IMR-90 (cell line): Measurements from ENCODE around the gene PCGF3. TPM values are rescaled to one million over a fixed set of nuclear protein-coding genes. Genes with fewer than 3 reads are reported as not detected.

Experiments used
- ATAC-seq: fragments of 200-7000 bp; cut with Tn5 transposase; 2 replicates; pipeline ENCODE4 v1.9.1; 2020; ENCODE audit warnings: low read depth, mild to moderate bottlenecking, moderate library complexity
- BruUV-seq: library from RNA; stranded (reverse); fragments of 400-500 nt; replicated peaks from 2 replicates; lab custom pipeline; 2021; lab: Mats Ljungman, UMichigan
- CTCF ChIA-PET: fragments of 300-600 bp; formaldehyde crosslinking; extraction: SDS; loops from one replicate; lab custom pipeline; 2021; ENCODE audit warnings: antibody characterized with exemption; lab: Yijun Ruan, JAX
- POLR2A ChIA-PET: fragments of 300-600 bp; sonication (Branson Sonifier 250); formaldehyde crosslinking; loops from one replicate; lab custom pipeline; 2022; ENCODE audit warnings: antibody characterized with exemption; ENCODE audit not compliant: unreplicated experiment; lab: Charles Lee
- DNase-seq: peaks from one replicate; pipeline ENCODE4 v3.0.0; 2013
- H2AFZ ChIP-seq: replicated peaks from 2 replicates; pipeline ENCODE3; 2013; ENCODE audit warnings: low read length, mild to moderate bottlenecking; ENCODE audit not compliant: poor library complexity
- H2AK5ac ChIP-seq: 2 replicates; pipeline ENCODE4 v1.6.1; 2013; ENCODE audit warnings: low read depth, low read length, inconsistent platforms
- H2AK9ac ChIP-seq: replicated peaks from 2 replicates; pipeline ENCODE3; 2013; ENCODE audit warnings: mild to moderate bottlenecking, low read depth, low read length, moderate library complexity; ENCODE audit not compliant: poor library complexity
- H2BK120ac ChIP-seq: 2 replicates; pipeline ENCODE4 v1.6.1; 2013; ENCODE audit warnings: low read depth, low read length, inconsistent platforms
- H2BK15ac ChIP-seq: 3 replicates; pipeline ENCODE4 v1.6.1; 2013; ENCODE audit warnings: low read depth, low read length, inconsistent platforms
- H2BK20ac ChIP-seq: 2 replicates; pipeline ENCODE4 v1.6.1; 2013; ENCODE audit warnings: low read depth, mild to moderate bottlenecking, inconsistent platforms, low read length, moderate library complexity
- H2BK5ac ChIP-seq: 2 replicates; pipeline ENCODE4 v1.6.1; 2013; ENCODE audit warnings: mild to moderate bottlenecking, low read depth, low read length, inconsistent platforms; ENCODE audit not compliant: poor library complexity, severe bottlenecking
- H3K14ac ChIP-seq: replicated peaks from 2 replicates; pipeline ENCODE4 v1.6.1; 2013; ENCODE audit warnings: low read depth, low read length, inconsistent platforms
- H3K18ac ChIP-seq: 2 replicates; pipeline ENCODE4 v1.6.1; 2013; ENCODE audit warnings: low read depth, low read length, control low read depth
- H3K23ac ChIP-seq: 2 replicates; pipeline ENCODE4 v1.6.1; 2013; ENCODE audit warnings: low read depth, low read length, inconsistent platforms
- H3K27ac ChIP-seq: 2 replicates; pipeline ENCODE4 v1.5.1; 2013; ENCODE audit warnings: mild to moderate bottlenecking, control low read depth, low read length; ENCODE audit not compliant: insufficient read depth
- H3K27me3 ChIP-seq: 2 replicates; pipeline ENCODE4 v1.6.1; 2013; ENCODE audit warnings: low read length; ENCODE audit not compliant: control insufficient read depth, insufficient read depth
- H3K36me3 ChIP-seq: 2 replicates; pipeline ENCODE4 v1.6.1; 2013; ENCODE audit warnings: low read length, mixed read lengths; ENCODE audit not compliant: control insufficient read depth, insufficient read depth
- H3K4ac ChIP-seq: 2 replicates; pipeline ENCODE4 v1.6.1; 2013; ENCODE audit warnings: low read depth, low read length, inconsistent platforms
- H3K4me1 ChIP-seq: 2 replicates; pipeline ENCODE4 v1.6.1; 2013; ENCODE audit warnings: low read length, mixed read lengths; ENCODE audit not compliant: control insufficient read depth, insufficient read depth
- H3K4me2 ChIP-seq: 2 replicates; pipeline ENCODE4 v1.6.1; 2013; ENCODE audit warnings: low read depth, mild to moderate bottlenecking, control low read depth, low read length, moderate library complexity
- H3K4me3 ChIP-seq: 2 replicates; pipeline ENCODE4 v1.5.1; 2013; ENCODE audit warnings: low read depth, mild to moderate bottlenecking, control low read depth, low read length, moderate library complexity; ENCODE audit not compliant: insufficient read depth
- H3K56ac ChIP-seq: 2 replicates; pipeline ENCODE4 v1.6.1; 2013; ENCODE audit warnings: low read length, inconsistent platforms; ENCODE audit not compliant: insufficient read depth; ENCODE audit errors: extremely low read depth
- H3K79me1 ChIP-seq, 2 experiments: 2 replicates each; pipeline ENCODE4 v1.6.1; 2013; ENCODE audit warnings: low read length in 2 of 2, inconsistent platforms in 1 of 2, low read depth in 1 of 2
- H3K9ac ChIP-seq: 2 replicates; pipeline ENCODE4 v1.6.1; 2013; ENCODE audit warnings: low read depth, low read length, control low read depth
- H3K9me1 ChIP-seq: 2 replicates; pipeline ENCODE4 v1.6.1; 2013; ENCODE audit warnings: low read length, inconsistent platforms; ENCODE audit not compliant: insufficient read depth
- H3K9me3 ChIP-seq: 2 replicates; pipeline ENCODE4 v1.6.1; 2013; ENCODE audit warnings: low read length; ENCODE audit not compliant: control insufficient read depth, insufficient read depth
- H4K20me1 ChIP-seq: 2 replicates; pipeline ENCODE4 v1.6.1; 2013; ENCODE audit warnings: low read length, inconsistent platforms; ENCODE audit not compliant: insufficient read depth
- H4K5ac ChIP-seq: 2 replicates; pipeline ENCODE4 v1.6.1; 2013; ENCODE audit warnings: mild to moderate bottlenecking, low read depth, low read length, control low read depth
- H4K8ac ChIP-seq, 2 experiments: 2 replicates each; pipeline ENCODE4 v1.6.1; 2013; ENCODE audit warnings: low read depth in 2 of 2, low read length in 2 of 2, control low read depth in 1 of 2, inconsistent platforms in 1 of 2
- H4K91ac ChIP-seq: 2 replicates; pipeline ENCODE4 v1.6.1; 2013; ENCODE audit warnings: low read depth, low read length, inconsistent platforms; ENCODE audit not compliant: insufficient read depth
- BHLHE40 ChIP-seq: fragments of 150-350 bp; IDR thresholded peaks from 2 replicates; pipeline ENCODE4 v1.6.1; 2016; ENCODE audit warnings: mild to moderate bottlenecking, low read depth, low read length
- CEBPB ChIP-seq: IDR thresholded peaks from 2 replicates; pipeline ENCODE4 v1.6.1; 2012; ENCODE audit warnings: low read depth, low read length, improper control_type of control experiment
- CHD1 ChIP-seq: IDR thresholded peaks from 2 replicates; pipeline ENCODE4 v1.6.1; 2012; ENCODE audit warnings: low read depth, low read length, improper control_type of control experiment
- FOS ChIP-seq: fragments of 150-350 bp; IDR thresholded peaks from 2 replicates; pipeline ENCODE4 v1.6.1; 2016; ENCODE audit warnings: low read depth, low read length
- MAFK ChIP-seq: IDR thresholded peaks from 2 replicates; pipeline ENCODE4 v1.6.1; 2012; ENCODE audit warnings: low read depth, low read length, improper control_type of control experiment
- MXI1 ChIP-seq: IDR thresholded peaks from 2 replicates; pipeline ENCODE4 v1.6.1; 2012; ENCODE audit warnings: low read depth, mild to moderate bottlenecking, low read length, moderate library complexity, borderline replicate concordance
- NFE2L2 ChIP-seq: fragments of 150-350 bp; IDR thresholded peaks from 2 replicates; pipeline ENCODE4 v1.6.1; 2016; ENCODE audit warnings: low read depth, mild to moderate bottlenecking, low read length
- POLR2A ChIP-seq: IDR thresholded peaks from 2 replicates; pipeline ENCODE4 v1.6.1; 2012; ENCODE audit warnings: mild to moderate bottlenecking, low read depth, low read length
- RAD21 ChIP-seq: IDR thresholded peaks from 2 replicates; pipeline ENCODE4 v1.6.1; 2012; ENCODE audit warnings: low read length, improper control_type of control experiment
- RCOR1 ChIP-seq: IDR thresholded peaks from 2 replicates; pipeline ENCODE4 v1.6.1; 2012; ENCODE audit warnings: mild to moderate bottlenecking, low read length, improper control_type of control experiment; ENCODE audit not compliant: insufficient replicate concordance
- RFX5 ChIP-seq: IDR thresholded peaks from 2 replicates; pipeline ENCODE4 v1.8.0; 2012; ENCODE audit warnings: low read depth, mild to moderate bottlenecking, low read length, moderate library complexity
- SMC3 ChIP-seq: fragments of 150-350 bp; IDR thresholded peaks from 2 replicates; pipeline ENCODE4 v1.6.1; 2016; ENCODE audit warnings: low read depth, mild to moderate bottlenecking, antibody characterized with exemption, low read length, moderate library complexity
- USF2 ChIP-seq: fragments of 150-350 bp; IDR thresholded peaks from 2 replicates; pipeline ENCODE4 v1.6.1; 2017; ENCODE audit warnings: mild to moderate bottlenecking, antibody characterized with exemption, low read length, low read depth
- WGBS, 2 experiments: methylation state at CpG; one replicate each; pipeline versions ENCODE4 v1.1.5 to v1.1.7; 2013; ENCODE audit warnings: missing lambda C conversion rate in 2 of 2; ENCODE audit not compliant: insufficient read length in 1 of 2; ENCODE audit errors: extremely low coverage in 2 of 2; 5-methylcytosine and 5-hydroxymethylcytosine counted together
- dilution Hi-C: fragments of 300-500 bp; cut with HindIII; formaldehyde crosslinking; loops from one replicate; pipeline ENCODE4 v1.14.3; 2018; ENCODE audit warnings: low sequenced_read_pairs; ENCODE audit not compliant: unreplicated experiment
- in situ Hi-C: fragments of 300-500 bp; cut with MboI; formaldehyde crosslinking; loops from 3 replicates; pipeline ENCODE4 v1.14.3; 2019; ENCODE audit warnings: low sequenced_read_pairs, inconsistent platforms, mixed read lengths
- intact Hi-C: fragments of 100-400 bp; cut with micrococcal nuclease; formaldehyde crosslinking; loops from 2 replicates; pipeline ENCODE4 v1.10.0; 2022
- polyA plus RNA-seq, 3 experiments: library from polyadenylated mRNA; depleted of rRNA; stranded (reverse); fragments of >200 nt; gene quantifications; 2 replicates each; pipeline ENCODE4 v1.2.3, GENCODE V29; 2012; ENCODE audit warnings: low replicate concordance in 1 of 3
- total RNA-seq: library from RNA; depleted of rRNA; stranded (reverse); fragments of >200 nt; gene quantifications from 2 replicates; pipeline ENCODE4 v1.2.3, GENCODE V29; 2012
- TF ChIP-seq, protein P1 (sequence below): conservative IDR thresholded peaks from 2 replicates; pipeline ENCODE4 v1.5.1; 2012; ENCODE audit warnings: mild to moderate bottlenecking, low read depth, low read length, improper control_type of control experiment
- TF ChIP-seq, protein P2 (sequence below): fragments of 150-350 bp; IDR thresholded peaks from 2 replicates; pipeline ENCODE4 v1.6.1; 2016; ENCODE audit warnings: low read depth, mild to moderate bottlenecking, low read length, moderate library complexity, borderline replicate concordance

PCGF3 gene
- total and polyA plus RNA-seq, 2 of the 4 experiments (the other 2 are of a cell fraction), result 40.0 to 55.3 TPM

- CTCF ChIA-PET, result no interaction called here
- TF ChIP-seq MXI1, result no peak
- TF ChIP-seq MAFK, result no peak
- no peak for TF ChIP-seq RCOR1
- TF ChIP-seq, protein P1, sequence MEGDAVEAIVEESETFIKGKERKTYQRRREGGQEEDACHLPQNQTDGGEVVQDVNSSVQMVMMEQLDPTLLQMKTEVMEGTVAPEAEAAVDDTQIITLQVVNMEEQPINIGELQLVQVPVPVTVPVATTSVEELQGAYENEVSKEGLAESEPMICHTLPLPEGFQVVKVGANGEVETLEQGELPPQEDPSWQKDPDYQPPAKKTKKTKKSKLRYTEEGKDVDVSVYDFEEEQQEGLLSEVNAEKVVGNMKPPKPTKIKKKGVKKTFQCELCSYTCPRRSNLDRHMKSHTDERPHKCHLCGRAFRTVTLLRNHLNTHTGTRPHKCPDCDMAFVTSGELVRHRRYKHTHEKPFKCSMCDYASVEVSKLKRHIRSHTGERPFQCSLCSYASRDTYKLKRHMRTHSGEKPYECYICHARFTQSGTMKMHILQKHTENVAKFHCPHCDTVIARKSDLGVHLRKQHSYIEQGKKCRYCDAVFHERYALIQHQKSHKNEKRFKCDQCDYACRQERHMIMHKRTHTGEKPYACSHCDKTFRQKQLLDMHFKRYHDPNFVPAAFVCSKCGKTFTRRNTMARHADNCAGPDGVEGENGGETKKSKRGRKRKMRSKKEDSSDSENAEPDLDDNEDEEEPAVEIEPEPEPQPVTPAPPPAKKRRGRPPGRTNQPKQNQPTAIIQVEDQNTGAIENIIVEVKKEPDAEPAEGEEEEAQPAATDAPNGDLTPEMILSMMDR, result no peak
- TF ChIP-seq FOS, result no peak
- TF ChIP-seq SMC3, result no peak
- TF ChIP-seq, protein P2, sequence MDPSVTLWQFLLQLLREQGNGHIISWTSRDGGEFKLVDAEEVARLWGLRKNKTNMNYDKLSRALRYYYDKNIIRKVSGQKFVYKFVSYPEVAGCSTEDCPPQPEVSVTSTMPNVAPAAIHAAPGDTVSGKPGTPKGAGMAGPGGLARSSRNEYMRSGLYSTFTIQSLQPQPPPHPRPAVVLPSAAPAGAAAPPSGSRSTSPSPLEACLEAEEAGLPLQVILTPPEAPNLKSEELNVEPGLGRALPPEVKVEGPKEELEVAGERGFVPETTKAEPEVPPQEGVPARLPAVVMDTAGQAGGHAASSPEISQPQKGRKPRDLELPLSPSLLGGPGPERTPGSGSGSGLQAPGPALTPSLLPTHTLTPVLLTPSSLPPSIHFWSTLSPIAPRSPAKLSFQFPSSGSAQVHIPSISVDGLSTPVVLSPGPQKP, result no peak
- no peak for TF ChIP-seq BHLHE40
- TF ChIP-seq USF2, result no peak
- no peak for TF ChIP-seq RAD21
- TF ChIP-seq RFX5, result no peak
- TF ChIP-seq CHD1, result no peak
- no peak for TF ChIP-seq POLR2A
- no peak for TF ChIP-seq CEBPB
- no peak for TF ChIP-seq NFE2L2
Observed at GRCh38 chr4:721261-722168, 15.9 kb downstream of the PCGF3 start.

More at GRCh38 chr4:721261-722168, 15.9 kb downstream of the PCGF3 start:
- H3K4ac ChIP-seq, result no peak overlapping the region
- WGBS, 2 experiments, result 87% methylated on average over 12 of the region's 31 CpGs; no CpG with 5 or more reads in 1 of the 2 experiments
- no peak overlapping the region for H2AK5ac ChIP-seq
- peak; percentile 15 for ATAC-seq
- H4K5ac ChIP-seq, result no peak overlapping the region
- no peak overlapping the region for H3K9ac ChIP-seq
- H2BK15ac ChIP-seq, result no peak overlapping the region
- H2AK9ac ChIP-seq, result peak overlapping the region; percentile 1
- in situ Hi-C loops (no loop called here), intact Hi-C loops (no loop called here), dilution Hi-C loops (no loop called here)
- no peak overlapping the region for H3K27ac ChIP-seq
- H4K91ac ChIP-seq, result no peak overlapping the region
- H2AFZ ChIP-seq, result no peak overlapping the region
- no peak overlapping the region for H3K4me3 ChIP-seq
- H3K14ac ChIP-seq, result no peak overlapping the region
- DNase-seq, result no peak
- no peaks in the 10 kb centered on the region for H3K27me3 ChIP-seq
- no peak overlapping the region for H2BK5ac ChIP-seq
- H3K4me2 ChIP-seq, result no peak overlapping the region
- H3K36me3 ChIP-seq, result peaks cover 22% of the 10 kb centered on the region
- H3K18ac ChIP-seq, result no peak overlapping the region
- H3K9me1 ChIP-seq, result peaks cover 4% of the 10 kb centered on the region; the same call in 1 of the 2 replicates
- no peak overlapping the region for H2BK120ac ChIP-seq
- H3K9me3 ChIP-seq, result no peaks in the 10 kb centered on the region
- peaks cover 82% of the 10 kb centered on the region for H4K20me1 ChIP-seq
- no TSS peak for BruUV-seq
- no peak overlapping the region for H3K56ac ChIP-seq
- POLR2A ChIA-PET, result no interaction called here
- peaks cover 7 to 51% of the 10 kb centered on the region in 2 experiments for H3K79me1 ChIP-seq
- H3K23ac ChIP-seq, result no peak overlapping the region
- H4K8ac ChIP-seq, result no peak overlapping the region
- H2BK20ac ChIP-seq, result no peak overlapping the region
- H3K4me1 ChIP-seq, result peaks cover 12% of the 10 kb centered on the region
